Gastroesophageal sphincter (tissue), 3 donors: Measurements from ENCODE around the gene KHDRBS2.

Experiments
- POLR2AphosphoS5 ChIP-seq: sonication (generic); formaldehyde crosslinking; IDR thresholded peaks from one replicate; pipeline ENCODE4 v1.6.1; 2017; ENCODE audit warnings: antibody characterized with exemption
- TF ChIP-seq, protein P1 (sequence below), 4 experiments: fragments of 200-600 bp in 2 of 4; fragments of 450-650 bp in 2 of 4; sonication (generic) in 1 of 4; IDR thresholded peaks; one replicate each; pipeline ENCODE4 v1.5.1; 2017 to 2019; ENCODE audit warnings: antibody characterized with exemption in 4 of 4, mild to moderate bottlenecking in 2 of 4, moderate library complexity in 2 of 4

DNA sequence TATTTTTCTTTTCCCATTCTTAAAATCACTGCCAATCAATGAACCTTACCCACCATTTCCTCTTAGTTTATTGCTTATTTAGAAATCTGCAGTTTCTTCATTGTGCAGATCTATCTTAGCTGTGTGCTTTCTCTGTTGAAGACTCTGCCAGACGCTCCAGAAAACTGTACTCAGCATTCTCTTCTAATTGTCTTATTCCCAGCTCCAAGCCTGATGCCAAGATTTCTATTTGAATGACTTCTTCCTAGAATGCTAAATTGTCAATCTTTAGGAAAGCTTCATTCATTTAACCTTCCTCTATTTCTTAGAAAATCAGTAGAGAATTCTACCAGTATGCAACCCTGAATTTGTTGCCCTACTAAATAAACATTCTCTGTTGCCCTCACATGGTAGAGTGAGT is 308.9 kb downstream of the KHDRBS2 start:
- TF ChIP-seq POLR2AphosphoS5 = no peak
- TF ChIP-seq, protein P1, sequence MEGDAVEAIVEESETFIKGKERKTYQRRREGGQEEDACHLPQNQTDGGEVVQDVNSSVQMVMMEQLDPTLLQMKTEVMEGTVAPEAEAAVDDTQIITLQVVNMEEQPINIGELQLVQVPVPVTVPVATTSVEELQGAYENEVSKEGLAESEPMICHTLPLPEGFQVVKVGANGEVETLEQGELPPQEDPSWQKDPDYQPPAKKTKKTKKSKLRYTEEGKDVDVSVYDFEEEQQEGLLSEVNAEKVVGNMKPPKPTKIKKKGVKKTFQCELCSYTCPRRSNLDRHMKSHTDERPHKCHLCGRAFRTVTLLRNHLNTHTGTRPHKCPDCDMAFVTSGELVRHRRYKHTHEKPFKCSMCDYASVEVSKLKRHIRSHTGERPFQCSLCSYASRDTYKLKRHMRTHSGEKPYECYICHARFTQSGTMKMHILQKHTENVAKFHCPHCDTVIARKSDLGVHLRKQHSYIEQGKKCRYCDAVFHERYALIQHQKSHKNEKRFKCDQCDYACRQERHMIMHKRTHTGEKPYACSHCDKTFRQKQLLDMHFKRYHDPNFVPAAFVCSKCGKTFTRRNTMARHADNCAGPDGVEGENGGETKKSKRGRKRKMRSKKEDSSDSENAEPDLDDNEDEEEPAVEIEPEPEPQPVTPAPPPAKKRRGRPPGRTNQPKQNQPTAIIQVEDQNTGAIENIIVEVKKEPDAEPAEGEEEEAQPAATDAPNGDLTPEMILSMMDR (IDR thresholded peaks at IDR 0.05) = no peak
